Left cardiac atrium (tissue), 4 donors: ENCODE measurements around the gene ALKBH2. TPM values are rescaled to one million over a fixed set of nuclear protein-coding genes. Genes with fewer than 3 reads are reported as not detected.

Source experiments
- ATAC-seq, 2 donors: fragments of 200-7000 bp; cut with Tn5 transposase; one replicate each; pipeline ENCODE4 v1.9.1; 2020; ENCODE audit warnings: mild to moderate bottlenecking in 2 of 2, moderate library complexity in 2 of 2
- DNase-seq: peaks from one replicate; pipeline ENCODE4 v3.0.0-alpha.2; 2020
- intact Hi-C, 2 donors: fragments of 100-400 bp; cut with DNase I; formaldehyde crosslinking; loops; one replicate each; pipeline versions ENCODE4 v1.14.1 to v1.15.1; 2022 to 2023
- long read RNA-seq: library from polyadenylated mRNA; unstranded; transcript quantifications from one replicate; pipeline ENCODE4 v2.0.0, GENCODE V29; 2021
- total RNA-seq, 2 donors: library from RNA; stranded (reverse); fragmentation: NEBNext Ultra II Directional; extraction: Animal tissue kit (Norgen Biotek cat#: 25700); gene quantifications; one replicate each; pipeline ENCODE4 v1.2.1, GENCODE V29; 2021
- donor health status: DM: no; HTN: yes; CAD: no.
- donor health status: DM: no; HTN: yes; CAD: no; lungs with severe emphysema.
- donor health status: DM: yes; HTN: yes; CAD: no.
- donor health status: Dilated cardiomyopathy.

Gene ALKBH2
- 10 to 100 TPM in 1 of 2 donors, 1 to 10 TPM in 1; 8.5 to 12.0 TPM for total RNA-seq
- long read RNA-seq, partial matches to known transcripts: 2 of 9 reads
- long read RNA-seq, other reads (novel, unspliced or antisense): 4 of 9 reads

GRCh38 chr12:109093022-109093918, at the start of gene ALKBH2:
TSS of gene ALKBH2 (minus strand) at chr12:109093472. CDS start at chr12:109092786, 686 bp downstream.
- ATAC-seq: peak; percentile 74 to 77
- peak; percentile 96 for DNase-seq
- intact Hi-C loops: loop anchor here (5.0 to 10.0 kb wide), 3 partner anchors 281 to 531 kb away; partner anchors contain the start of genes ISCU (in 2 of the 2) and SART3 (in 2 of the 2)

- DNase-seq (no peak), ATAC-seq (peak in 1 of 2 donors; percentile 16)
- intact Hi-C loops: no loop called here
These were observed 47.3 kb upstream of the ALKBH2 start for GRCh38 chr12:109140560-109140959.

GRCh38 chr12:109139791-109140190, 46.5 kb upstream of the ALKBH2 start:
- DNase-seq (no peak), ATAC-seq (peak in 1 of 2 donors; percentile 24)
- intact Hi-C loops: no loop called here

- ATAC-seq (no peak), DNase-seq (no peak)
- intact Hi-C loops: no loop called here
These were observed 46.1 kb upstream of the ALKBH2 start for GRCh38 chr12:109139360-109139759.

DNA sequence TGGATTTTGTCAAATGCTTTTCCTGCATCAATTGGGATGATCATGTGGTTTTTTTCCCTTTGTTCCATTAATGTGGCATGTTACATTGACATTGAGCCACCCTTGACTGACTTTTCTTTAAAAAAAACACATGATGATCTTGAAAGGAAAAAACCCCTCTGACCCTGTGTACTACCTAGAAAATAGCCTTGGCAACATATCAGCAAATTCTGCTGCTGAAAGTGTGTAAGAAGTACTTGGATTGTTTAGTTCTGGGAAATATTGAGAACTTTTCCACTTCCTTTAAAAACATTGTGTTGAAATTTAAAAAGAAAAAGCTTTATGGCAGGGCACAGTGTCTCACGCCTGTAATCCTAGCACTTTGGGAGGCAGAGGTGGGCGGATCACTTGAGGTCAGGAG, 43.8 kb upstream of the ALKBH2 start:
- intact Hi-C loops: no loop called here
- DNase-seq (no peak), ATAC-seq (peak in 1 of 2 donors; percentile 9)

- intact Hi-C loops: no loop called here
- peak; percentile 25 to 33 for ATAC-seq
- peak; percentile 47 for DNase-seq
These were observed 41.1 kb upstream of the ALKBH2 start for GRCh38 chr12:109134186-109134917.

DNA sequence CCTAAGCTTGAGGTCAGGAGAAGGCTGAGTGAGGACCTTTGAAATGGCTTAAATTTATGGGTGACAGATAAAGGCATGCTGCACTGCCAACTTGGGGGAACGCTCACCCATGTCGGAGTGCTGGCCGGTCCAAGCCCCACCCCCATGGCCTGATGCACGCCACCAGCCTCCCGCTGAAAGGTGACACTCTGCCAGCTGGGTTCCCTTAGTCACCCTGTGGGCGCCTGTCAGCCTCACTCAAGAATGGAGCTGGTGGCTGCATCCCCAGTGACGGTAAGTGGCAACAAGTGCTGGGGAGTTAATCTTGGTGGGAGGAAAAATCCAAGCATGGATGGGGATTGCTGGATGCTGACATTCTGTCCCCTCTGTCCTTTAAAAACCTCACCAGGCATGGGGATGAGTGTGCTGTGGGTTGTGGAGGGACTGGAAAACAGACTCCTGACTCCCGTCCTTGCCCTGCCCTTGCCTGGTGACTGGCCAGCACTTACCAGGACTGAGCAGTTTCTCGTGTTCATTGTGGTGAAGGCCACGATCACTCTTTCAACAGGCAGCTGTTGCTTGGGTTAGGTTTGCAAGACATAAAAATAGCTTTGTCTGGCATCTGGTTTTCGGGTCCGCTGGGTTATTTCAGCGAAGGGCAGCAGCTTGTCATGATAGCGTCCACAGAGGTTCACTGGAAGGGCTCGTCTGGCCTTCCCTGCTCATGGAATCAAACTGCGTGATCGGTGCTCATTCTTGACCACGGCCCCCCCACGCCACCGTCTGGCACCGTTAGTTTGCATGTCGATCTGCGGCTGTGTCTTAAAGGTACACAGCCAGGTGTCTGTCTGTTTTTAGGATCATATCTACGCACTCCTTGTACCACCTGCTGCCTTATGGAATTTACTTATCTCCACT, 38.1 kb upstream of the ALKBH2 start:
- DNase-seq (peak; percentile 77), ATAC-seq (peak; percentile 88 to 93)
- intact Hi-C loops: no loop called here

- intact Hi-C loops: no loop called here
- no peak for DNase-seq
- ATAC-seq: peak; percentile 7 to 39
These were observed 37.3 kb upstream of the ALKBH2 start for GRCh38 chr12:109130297-109131153.

- intact Hi-C loops: no loop called here
- no peak for ATAC-seq
- no peak for DNase-seq
These were observed 34.4 kb upstream of the ALKBH2 start for GRCh38 chr12:109127533-109128242.

GRCh38 chr12:109126784-109127183, 33.5 kb upstream of the ALKBH2 start:
- intact Hi-C loops: no loop called here
- ATAC-seq (no peak), DNase-seq (no peak)

GRCh38 chr12:109125791-109126190, 32.5 kb upstream of the ALKBH2 start:
- DNase-seq (no peak), ATAC-seq (no peak)
- intact Hi-C loops: no loop called here

DNA sequence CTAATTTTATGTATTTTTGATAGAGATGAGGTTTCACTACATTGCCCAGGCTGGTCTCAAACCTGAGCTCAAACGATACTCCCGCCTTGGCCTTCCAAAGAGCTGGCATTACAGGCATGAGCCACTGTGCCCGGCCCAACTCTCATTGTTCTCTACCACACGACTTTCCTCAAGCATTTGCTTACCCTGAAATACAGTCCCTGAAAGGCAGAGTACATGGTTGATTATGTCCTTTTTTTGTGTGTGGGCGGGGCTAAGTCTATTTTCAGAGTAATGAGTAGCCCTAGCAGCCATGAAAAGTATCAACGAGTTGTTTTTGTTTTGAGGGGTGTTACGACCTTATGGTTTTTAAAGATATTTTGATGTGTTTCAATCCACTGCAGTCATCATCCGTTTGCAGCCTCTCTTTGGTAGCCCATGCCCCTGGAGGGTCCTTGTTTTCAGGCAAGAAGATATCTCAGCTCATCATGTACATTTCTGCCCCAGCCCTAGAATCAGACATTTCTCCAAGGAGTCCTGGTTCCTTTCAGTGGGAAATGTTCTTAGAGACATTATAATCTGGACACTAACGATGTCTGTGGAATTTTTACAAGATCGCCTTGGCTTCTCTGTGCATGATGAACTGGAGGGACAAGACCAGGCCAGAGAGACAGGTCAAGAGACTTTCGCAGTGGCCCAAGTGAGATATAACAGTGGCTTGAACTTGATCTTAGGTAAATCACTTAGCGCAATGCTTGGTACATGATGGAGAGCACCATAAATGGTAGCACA, 31.8 kb upstream of the ALKBH2 start:
- ATAC-seq: peak in 1 of 2 donors; percentile 29
- no peak for DNase-seq
- intact Hi-C loops: no loop called here

DNA sequence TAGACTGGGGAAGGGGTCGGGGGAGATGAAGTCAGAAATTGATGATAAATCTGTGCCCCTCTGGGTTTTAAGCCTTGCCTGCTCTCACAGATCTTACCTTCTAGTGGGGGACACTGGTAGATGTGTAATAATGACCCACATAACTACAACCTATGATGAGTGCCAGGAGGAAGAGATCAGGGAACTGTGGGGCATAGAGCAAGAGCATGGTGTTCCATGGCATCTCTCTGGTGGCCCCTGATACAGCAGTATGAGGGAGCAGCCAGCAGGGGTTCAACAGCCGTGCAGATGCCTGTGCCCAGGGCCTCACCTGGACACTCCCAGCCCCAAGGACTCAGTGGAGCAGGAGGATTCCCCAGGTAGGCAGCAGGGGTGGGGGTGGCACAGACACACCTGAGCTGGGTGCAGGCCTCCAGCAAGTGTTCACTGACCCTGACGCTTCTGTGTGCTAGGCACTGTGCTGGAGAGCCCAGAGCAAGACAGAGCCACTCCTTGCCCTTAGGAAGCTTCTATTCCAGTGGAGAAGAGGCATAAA, 28.1 kb upstream of the ALKBH2 start:
- no peak for DNase-seq
- intact Hi-C loops: no loop called here
- ATAC-seq: no peak

DNA sequence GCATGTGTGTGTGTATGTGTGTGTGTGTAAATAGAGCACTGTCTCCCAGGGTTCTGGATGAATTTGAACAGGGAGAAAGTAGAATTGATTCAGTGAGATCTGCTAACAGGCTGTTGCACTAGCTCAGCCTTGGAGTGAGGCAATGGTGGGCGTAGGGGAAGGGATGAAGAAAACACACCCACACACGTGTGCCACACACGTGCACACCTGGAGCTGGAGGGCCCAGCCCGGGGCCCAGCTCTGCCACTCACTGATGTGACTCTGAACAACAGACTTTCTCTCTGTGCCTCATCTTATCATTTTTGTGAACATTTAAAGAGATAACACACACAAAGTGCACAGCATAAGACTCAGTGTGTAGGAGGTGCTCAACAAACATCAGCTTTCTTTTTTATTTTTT, 27.3 kb upstream of the ALKBH2 start:
- DNase-seq (no peak), ATAC-seq (no peak)
- intact Hi-C loops: no loop called here

DNA sequence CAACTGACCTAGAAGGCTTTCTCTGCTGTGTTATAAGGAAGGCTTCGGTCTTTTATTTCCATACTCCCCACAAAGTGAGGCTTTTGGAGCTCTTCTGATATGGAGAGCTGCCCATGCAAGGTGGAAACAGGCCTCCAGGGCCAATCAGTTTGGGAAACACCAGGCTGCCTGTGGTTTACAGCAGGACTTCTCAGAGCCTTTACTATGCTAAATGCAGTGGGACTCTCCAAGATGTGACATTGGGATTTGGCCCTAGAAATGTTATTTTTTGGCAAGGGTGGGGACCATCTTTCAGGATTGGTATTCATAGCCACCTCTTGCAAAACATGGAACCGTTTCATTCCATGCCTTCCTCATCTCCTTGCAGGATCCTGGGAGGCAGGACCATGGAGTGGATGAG, 26.8 kb upstream of the ALKBH2 start:
- ATAC-seq (no peak), DNase-seq (no peak)
- intact Hi-C loops: no loop called here

- ATAC-seq: no peak
- no peak for DNase-seq
- intact Hi-C loops: loop anchor here (5.0 to 10.0 kb wide), 2 partner anchors 41 to 48 kb away; no protein-coding TSS in a partner anchor
These were observed 23.3 kb upstream of the ALKBH2 start for GRCh38 chr12:109116611-109116949.
